GM18505 (cell line): ENCODE data around the gene TYMP.

Experiments
- ATAC-seq: cut with Tn5 transposase; IDR thresholded peaks from one replicate; pipeline ENCODE4 v1.9.1; 2021; ENCODE audit not compliant: unreplicated experiment
- POLR2A ChIP-seq: IDR thresholded peaks from 4 replicates; pipeline ENCODE4 v1.6.1; 2011; ENCODE audit warnings: borderline replicate concordance; ENCODE audit not compliant: insufficient read depth, insufficient read length; ENCODE audit errors: extremely low read depth

The TYMP gene, protein sequence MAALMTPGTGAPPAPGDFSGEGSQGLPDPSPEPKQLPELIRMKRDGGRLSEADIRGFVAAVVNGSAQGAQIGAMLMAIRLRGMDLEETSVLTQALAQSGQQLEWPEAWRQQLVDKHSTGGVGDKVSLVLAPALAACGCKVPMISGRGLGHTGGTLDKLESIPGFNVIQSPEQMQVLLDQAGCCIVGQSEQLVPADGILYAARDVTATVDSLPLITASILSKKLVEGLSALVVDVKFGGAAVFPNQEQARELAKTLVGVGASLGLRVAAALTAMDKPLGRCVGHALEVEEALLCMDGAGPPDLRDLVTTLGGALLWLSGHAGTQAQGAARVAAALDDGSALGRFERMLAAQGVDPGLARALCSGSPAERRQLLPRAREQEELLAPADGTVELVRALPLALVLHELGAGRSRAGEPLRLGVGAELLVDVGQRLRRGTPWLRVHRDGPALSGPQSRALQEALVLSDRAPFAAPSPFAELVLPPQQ

DNA sequence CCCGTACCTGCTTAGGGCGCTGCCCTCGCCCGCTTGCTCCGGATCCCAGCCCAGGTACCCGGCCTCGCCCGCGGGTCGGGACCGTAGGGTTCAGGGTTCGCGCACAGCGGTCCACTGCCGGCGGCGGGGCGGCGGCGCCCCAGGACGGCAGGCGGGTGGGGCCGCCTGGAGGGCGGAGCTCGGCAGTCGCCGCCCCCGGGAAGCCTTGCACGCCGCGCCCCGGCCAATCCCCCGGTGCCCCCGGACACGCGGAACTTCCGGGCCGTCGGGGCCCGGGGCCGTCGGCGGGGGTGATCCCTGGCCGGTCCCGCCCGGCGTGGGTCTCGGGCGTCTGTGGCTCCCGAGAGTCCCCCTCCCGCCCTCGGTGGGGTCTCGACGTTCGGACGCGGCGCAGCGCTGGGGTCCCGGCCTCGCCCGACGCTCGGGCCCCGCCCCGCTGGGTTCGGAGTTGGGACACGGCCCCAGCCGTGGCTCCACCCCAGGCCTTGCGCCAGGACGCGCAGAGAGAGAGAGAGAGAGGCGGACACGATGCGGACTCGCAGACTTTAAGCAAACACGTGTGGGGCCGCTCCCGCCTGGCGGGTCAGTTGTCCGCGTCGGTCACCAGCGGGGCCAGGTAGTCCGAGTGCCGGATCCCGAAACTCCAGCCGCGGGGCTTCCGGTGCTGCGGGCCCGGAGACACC is at the start of gene TYMP:
TSS of gene TYMP (minus strand) at position 116 of the 683 bp plus-strand sequence. CDS start 303 bp downstream, outside the sequence.
- TF ChIP-seq POLR2A: peak; percentile 50
- no peak for ATAC-seq

DNA sequence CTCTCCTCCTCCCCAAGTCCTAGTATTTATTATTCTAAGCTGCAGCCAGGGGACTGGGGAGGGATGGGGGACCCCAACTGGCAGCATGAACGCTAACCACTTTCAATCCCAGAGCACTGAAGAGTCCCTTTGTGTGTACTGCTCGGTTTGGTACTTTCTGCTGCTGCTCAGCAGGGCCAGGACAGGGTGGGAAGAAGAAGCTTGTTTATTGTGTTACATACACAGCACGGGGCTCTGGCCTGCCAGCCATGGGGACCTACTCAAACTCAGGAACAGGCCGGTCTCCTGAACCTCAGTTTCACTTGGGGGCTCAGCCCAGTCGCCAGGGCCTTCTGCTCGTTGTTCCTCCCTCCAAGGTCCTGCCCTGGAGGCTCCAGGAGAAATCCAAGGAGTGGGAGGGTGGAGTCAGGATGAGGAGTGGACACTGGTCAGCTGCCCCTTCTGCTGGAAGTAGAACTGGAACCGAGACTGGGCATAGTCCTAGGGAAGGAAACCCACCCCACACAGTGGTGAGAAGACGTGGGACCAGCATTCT is 49.0 kb upstream of the TYMP start:
- no peak for ATAC-seq

DNA sequence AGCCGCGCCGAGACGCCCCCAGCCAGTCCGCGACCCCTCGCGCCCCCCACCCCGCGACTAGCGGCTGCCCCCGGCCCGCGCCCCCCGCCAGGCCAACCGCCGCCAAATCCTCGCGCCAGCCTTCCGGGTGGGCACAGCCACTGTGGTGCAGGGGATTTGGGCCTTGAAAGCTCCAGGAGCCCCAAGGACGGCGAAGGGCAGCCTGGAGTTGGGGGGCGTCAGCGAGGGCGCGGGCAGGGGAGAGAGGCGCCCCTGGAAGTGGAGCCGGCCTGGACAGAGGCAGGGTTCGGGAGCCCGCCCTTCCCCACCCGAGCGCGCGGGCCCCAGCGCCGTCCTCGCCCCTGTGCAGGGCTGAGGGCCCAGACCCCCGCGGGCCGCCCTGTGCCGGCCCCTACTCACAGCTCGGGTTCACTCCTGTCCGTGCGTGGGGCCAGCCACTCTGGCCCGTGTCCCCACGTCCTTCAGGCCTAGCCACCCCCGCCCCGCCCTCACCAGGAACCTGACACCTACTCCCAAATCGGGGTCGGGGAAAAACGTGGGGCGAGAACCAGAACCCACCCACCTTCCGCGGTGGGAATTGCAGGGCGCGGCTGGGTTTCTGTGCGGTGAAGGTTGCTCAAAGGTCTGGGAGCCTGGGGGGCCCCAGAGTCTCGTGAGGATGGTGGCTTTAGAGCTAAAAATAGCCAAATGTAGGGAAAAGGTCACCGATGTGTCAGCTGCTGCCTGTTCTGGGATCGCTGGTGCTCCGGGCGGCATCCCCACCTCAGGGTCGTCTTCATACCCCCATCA is 48.4 kb upstream of the TYMP start, which contains the start of gene CPT1B:
TSS of gene CPT1B (minus strand) at position 441 of the 789 bp plus-strand sequence. CDS start 512 bp downstream, outside the sequence.
- TF ChIP-seq POLR2A: no peak

More for the DNA sequence above, 49.0 kb upstream of the TYMP start:
- no peak for TF ChIP-seq POLR2A

DNA sequence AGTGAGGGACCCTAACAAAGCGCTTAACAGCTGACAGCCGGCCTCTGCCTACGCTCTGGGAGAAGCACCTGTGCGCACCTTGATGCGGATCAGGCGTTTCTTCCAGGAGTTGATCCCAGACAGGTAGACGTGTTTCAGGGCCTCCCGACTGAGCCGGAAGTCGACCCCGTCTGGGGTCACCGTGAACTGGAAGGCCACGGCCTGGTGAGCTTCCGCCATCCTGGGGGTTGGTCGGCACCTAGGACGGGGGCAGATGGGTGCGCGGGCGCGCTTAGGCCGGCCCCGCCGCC is 47.8 kb upstream of the TYMP start:
- ATAC-seq: no peak
- no peak for TF ChIP-seq POLR2A

More for the DNA sequence above, 48.4 kb upstream of the TYMP start, which contains the start of gene CPT1B:
- ATAC-seq: no peak

DNA sequence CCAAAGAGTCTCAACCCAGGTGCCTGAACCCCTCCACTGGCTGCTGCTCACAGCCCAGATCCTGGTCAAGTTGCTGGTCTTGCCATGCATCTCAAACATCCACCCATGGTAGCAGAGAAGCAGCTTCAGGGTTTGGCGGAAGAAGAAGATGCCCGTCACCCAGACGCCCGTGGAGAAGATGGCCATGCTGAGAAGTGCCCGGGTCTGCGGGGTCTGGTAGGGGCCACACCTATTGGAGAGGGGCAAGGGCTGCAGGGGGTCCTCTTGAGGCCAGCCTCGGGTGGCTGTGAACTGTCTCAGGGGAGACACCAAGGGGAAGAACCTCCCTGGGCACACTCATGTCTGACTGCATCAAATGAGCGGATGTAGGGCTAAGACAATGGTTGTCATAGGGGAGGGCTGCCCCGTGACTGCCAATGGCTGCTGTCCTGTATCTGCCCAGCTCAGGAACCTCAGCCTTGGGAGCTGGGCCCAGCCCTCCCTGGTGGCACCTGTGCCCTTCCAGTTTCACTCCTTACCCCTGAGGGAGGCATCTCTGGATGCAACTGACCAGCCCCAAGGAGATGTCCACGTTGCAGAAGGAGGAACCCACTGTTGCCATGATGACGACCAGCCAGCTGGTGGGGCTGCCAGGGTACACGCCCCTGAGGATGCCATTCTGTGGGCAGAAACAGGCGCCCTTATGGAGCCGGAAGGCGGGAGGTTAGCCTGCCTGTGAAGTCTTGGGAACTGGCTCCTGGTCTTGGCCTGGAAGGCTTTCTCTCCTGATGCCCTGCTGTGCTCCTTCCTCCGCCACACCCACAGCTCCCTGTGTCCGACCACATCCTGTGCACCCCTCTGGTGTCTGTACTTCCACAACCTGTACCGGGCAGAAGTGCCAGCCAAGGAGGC is 47.2 kb upstream of the TYMP start:
- no peak for ATAC-seq
- no peak for TF ChIP-seq POLR2A

DNA sequence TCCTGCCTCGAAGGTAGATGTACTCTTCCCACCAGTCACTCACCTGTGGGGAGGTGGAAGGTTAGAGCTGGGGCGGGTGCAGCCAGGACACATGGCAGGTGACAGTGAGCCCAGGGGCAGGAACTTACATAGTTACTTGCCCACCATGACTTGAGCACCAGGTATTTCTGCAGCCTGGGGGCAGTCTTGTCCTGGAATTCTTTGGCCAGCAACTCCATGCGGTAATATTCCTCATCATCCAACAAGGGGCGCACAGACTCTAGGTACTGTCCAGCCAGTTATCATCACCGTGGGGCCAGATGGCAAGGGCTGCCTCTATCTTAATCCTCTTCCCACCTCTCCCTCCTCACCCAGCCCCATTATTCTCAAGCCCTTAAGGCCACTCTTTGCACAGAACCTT is 46.3 kb upstream of the TYMP start:
- no peak for ATAC-seq
- TF ChIP-seq POLR2A: no peak

DNA sequence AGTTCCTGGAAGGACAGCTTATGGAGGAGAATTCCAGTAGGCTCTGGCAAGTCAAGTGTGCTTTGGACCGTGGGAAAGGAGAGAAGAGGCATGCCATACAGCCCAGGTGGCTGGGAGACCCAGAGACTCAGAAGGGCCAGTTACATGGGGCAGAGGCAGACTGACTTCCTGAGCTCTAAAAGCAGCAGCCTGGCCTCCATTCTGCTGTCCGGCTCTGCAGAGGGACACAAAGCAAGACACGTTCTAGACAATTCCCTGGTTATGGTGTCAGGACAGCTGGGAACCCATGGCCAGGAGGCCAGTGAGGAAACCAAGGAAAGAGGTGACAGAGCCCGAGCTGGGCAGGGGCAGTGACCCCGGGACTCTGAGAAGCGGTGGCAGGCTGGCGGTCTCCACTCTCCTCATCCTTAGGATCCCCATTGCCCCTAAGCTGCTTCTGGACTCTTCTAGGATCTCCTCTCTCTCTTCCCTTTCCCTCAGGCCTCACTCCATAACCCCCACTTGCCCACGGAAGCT is 45.7 kb upstream of the TYMP start:
- no peak for TF ChIP-seq POLR2A
- ATAC-seq: no peak

- ATAC-seq: no peak
- no peak for TF ChIP-seq POLR2A
Observed at GRCh38 chr22:50574383-50574755, 44.6 kb upstream of the TYMP start.

DNA sequence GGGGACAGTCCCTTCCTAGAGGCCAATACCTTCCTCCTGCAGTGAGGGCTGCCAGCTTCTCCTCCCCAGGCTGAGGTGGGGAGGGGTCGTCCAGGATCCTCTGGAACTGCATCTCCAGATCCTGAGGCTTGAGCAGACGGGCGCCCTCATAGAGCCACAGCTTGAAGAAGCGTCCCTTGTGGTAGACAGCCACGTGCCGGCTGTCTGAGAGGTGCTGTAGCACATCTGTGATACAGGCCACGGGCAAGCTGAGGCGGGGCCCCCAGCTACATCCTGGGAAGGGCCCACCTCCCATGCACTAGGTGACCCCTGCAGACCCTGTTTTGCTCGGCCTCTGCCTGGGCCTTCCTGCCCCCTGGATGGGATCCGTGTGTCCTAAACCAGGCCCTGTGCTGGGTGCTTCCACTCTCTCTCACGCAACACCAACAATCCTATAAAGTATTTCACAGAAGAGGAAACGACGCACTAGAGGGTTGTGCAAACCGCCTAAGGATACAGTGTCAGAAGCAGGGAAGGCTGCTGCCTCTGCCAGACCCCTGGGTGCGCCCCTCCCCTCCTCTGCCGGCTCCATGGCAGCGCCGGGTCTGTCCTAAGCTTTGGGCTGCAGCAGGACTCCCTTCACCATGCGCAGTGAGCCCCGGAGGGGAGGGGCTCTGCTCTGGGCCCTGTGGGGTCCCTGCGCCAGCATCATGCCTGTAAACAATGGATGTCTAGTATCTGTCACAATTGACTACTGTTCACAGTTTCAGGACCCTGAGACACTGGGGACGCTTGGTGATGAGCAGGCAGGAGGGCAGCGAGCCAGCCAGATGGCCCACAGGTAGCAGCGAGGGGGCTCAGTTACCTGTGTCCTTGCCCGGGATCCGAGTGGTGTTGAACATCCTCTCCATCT is 43.9 kb upstream of the TYMP start:
- no peak for TF ChIP-seq POLR2A
- no peak for ATAC-seq

DNA sequence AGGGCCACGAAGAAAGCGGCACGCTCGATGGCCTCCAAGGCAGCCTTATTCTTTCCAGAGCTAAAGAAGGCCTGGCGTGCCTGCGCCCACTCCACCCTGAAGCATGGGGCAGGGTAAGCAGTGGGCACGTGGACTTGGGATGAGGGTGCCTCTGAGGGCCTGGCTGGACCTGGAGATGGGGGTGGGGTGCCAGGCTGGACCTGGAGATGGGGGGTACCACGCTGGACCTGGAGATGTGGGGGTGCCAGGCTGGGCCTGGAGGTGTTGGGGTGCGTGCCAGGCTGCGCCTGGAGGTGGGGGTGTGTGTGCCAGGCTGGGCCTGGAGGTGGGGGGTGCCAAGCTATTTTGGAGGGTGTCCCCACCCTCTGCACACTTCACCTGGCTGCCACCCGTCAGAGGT is 43.2 kb upstream of the TYMP start:
- no peak for TF ChIP-seq POLR2A
- no peak for ATAC-seq
